D721Med (cell line): Measurements from ENCODE around the gene DMRTB1.

Experiments
- DNase-seq: peaks from one replicate; pipeline ENCODE4 v3.0.0; 2011; ENCODE audit warnings: low spot score; ENCODE audit not compliant: insufficient read length
- FAIRE-seq: peaks from 2 replicates; lab custom pipeline; 2011; peaks lifted over from hg19 to GRCh38; lab: Jason Lieb, UNC
- TF ChIP-seq, protein P1 (sequence below): IDR thresholded peaks from 2 replicates; pipeline ENCODE4 v1.5.1; 2012; ENCODE audit warnings: mild to moderate bottlenecking, control low read depth; ENCODE audit not compliant: insufficient read depth; ENCODE audit errors: missing control alignments

DMRTB1 gene

DNA sequence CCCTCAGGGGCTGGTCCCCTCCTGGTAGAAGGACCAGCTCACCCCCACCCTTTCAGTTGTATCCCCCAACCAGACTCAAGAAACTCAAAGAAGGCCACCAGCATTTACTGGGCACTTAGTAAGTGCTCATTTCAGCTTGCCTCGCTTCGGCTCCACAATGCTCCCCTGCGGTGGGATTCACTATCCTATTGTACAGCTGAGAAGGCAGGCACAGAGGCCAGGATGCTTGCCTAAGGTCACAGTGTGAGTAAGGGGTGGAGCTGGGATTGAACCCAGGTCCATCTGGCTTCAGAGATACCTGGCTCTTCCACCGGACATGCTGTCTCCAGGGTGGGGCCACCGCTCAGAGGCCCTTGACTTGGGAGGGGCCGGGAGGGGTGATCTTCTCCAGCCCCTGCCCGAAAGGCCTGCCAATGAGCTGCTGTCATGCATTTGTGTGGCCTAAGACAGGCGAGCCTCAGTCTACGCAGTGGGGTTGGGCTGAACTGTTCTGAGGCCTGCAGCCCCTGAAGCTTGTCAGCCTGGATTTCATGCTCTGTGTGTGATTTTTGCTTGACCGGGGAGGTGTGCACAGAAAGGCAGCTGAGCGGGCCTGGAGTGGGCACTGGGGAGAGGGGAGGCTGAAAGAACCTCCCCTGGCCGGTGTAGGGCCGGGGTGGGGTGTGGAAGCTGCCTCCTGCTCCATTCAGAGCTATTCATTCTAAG lies 48.1 kb downstream of the DMRTB1 start:
- no peak for DNase-seq
- no peak for FAIRE-seq
- TF ChIP-seq, protein P1, sequence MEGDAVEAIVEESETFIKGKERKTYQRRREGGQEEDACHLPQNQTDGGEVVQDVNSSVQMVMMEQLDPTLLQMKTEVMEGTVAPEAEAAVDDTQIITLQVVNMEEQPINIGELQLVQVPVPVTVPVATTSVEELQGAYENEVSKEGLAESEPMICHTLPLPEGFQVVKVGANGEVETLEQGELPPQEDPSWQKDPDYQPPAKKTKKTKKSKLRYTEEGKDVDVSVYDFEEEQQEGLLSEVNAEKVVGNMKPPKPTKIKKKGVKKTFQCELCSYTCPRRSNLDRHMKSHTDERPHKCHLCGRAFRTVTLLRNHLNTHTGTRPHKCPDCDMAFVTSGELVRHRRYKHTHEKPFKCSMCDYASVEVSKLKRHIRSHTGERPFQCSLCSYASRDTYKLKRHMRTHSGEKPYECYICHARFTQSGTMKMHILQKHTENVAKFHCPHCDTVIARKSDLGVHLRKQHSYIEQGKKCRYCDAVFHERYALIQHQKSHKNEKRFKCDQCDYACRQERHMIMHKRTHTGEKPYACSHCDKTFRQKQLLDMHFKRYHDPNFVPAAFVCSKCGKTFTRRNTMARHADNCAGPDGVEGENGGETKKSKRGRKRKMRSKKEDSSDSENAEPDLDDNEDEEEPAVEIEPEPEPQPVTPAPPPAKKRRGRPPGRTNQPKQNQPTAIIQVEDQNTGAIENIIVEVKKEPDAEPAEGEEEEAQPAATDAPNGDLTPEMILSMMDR = no peak

DNA sequence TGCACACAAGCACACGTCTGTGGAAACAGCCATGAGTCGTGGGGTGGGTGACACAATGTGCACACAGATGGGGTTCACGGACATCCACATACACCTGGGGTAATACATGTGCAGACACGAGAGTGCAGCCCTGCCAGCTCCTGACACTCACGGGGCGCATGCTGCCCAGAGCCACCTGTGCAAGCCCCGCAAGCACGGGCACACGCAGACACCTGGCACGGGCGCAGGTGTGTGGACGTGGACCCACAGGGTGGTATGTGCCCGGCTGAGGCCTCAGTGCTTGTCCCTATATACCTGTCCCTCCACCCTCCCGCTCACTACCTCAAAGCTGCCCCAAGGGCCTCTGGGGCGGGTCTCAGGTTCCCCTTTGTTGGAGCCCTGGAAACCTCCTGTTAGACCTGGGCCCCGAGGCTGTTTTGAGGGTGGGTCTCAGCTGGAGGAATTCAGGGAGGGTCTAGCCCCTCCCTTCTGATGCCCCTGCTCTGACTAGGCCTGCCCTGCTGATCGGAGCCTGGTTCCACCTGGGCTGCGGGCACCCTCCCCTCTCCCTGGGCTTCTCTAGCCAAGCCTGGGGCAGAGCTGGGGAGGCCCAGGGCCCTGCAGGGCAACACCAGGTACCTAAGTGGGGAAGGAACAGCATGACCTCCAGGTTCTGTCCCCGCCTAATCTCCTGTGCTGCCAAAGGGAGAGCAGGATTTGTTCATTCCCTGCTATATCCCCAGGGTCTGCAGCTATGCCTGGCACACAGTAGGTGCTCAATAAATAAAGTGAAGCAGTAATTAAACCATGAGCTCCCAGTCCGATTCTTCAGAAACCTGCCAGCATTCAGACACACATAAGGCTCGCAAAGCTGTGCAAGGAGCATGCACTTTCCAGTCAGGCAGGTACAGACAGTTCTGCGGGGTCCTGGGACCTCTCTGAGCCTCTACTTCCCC lies 49.1 kb downstream of the DMRTB1 start:
- DNase-seq (no peak), FAIRE-seq (no peak)
- TF ChIP-seq, protein P1 = no peak

DNA sequence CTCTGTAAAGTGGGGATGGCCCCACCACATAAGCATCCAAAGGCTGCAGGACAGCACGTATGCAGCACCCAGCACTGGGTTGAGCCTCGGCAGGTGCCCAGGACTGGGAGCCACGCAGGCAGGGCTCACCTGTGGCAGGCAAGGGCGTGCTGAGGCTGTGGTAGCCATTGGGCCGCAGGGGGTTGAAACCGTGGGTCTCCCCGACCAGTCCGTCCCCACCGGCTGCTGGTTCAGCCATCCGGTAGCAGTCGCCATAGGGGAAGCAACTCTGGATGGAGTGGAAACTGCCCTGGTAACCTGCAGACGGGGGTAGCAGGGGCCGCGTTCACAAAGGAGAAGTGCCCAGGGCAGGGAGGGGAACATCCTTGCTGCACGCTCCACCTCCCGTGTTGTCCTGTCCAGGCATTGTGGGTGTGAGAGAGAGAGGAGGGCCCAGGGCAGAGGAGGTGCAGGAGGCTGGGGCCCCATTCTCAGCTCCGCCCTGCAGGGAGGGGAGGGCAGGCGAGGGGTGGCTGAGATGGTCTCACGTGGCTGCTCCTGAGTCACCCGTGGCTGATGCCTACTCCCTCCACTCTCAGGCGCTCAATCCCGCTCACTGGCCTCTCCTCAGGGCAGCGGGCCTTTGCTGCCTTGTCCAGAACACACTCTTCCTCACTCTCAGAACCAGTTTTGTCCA lies 49.9 kb downstream of the DMRTB1 start:
- DNase-seq = no peak
- FAIRE-seq = no peak
- TF ChIP-seq, protein P1 = no peak

DNA sequence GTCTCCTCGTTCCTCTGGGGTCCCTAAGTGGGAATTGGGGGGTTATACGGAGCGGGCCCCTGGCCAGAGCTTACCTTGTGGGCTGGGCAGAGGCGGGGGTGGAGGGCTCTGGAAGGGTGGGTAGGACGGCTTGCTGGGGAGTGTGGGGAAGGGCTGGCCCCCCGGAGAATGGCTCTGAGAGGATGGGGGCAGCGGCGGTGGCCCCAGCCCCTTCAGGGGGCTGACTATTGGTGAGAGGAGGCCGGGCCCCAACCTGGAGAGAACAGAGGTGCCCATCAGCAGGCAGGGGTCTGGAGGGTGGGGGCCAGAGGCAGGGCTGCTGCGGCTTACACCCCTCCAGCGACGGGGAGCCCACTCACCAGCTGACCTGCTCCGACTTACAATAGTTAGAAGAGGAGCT lies 50.6 kb downstream of the DMRTB1 start:
- no peak for DNase-seq
- TF ChIP-seq, protein P1 = no peak
- FAIRE-seq = no peak

DNA sequence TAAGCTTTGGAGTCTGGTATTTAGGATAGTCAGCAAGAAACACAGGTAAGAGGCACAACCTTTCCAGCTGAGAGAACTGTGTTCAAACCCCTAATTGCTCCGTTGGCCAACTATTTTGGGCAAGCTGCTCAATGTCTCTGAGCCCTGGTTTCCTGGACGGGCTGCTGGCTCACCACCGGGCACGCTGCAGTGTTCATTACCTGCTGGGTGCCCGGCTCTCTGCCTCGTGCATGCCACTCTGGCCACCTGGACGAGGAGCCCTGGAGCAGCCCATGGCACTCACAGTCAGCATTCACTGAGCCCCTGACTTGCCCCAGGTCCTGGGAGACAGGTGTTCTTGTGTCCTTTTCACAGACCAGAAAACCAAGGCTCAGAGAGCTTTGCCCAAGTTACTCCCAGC lies 51.0 kb downstream of the DMRTB1 start:
- TF ChIP-seq, protein P1 = no peak
- FAIRE-seq (no peak), DNase-seq (no peak)

DNA sequence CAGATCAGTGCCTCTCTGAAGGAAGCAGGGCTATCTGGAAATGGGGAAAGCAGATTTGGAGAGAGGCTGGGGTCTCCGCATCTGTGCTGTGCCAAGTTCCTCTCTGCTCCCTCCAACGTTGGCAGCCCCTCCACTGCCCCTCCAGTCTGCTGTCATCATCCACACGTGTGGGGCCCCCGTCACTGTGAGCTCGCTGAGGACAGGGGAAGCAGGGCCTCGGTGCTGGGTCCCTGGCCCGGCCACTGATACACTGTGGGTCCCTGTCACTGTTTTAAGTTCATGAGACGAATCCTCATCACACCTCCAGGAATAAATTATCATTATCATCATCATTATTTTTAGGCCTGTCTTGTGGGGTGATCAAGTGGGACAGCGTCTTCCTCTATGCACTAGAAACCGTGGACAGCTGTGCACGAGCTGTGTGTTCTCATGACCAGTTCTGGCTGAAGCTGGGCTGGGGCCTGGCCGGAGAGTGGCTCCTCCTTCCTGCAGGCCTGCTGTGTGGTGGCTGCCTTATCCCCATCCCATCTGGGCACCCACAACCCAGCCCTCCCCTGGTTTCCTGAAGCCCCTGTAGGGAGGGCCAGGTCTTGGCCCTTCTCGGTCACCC lies 52.2 kb downstream of the DMRTB1 start:
- DNase-seq = peak; percentile 84
- TF ChIP-seq, protein P1 = no peak
- FAIRE-seq = no peak
